Hepatocyte (in vitro differentiated cells): ENCODE measurements around the gene CLDN18. TPM values are rescaled to one million over a fixed set of nuclear protein-coding genes. Genes with fewer than 3 reads are reported as not detected.

ENCODE experiments used
- DNase-seq: peaks from one replicate; pipeline ENCODE4 v3.0.0-alpha.2; 2016; ENCODE audit warnings: low spot score
- H2AFZ ChIP-seq: fragments of 200-600 bp; sonication (generic); 2 replicates; pipeline ENCODE4 v1.6.0; 2016; ENCODE audit warnings: antibody characterized with exemption, mild to moderate bottlenecking
- H3K27ac ChIP-seq: fragments of 200-600 bp; sonication (generic); 2 replicates; pipeline ENCODE4 v1.5.1; 2016; ENCODE audit warnings: mild to moderate bottlenecking
- H3K27me3 ChIP-seq: fragments of 200-600 bp; sonication (generic); 2 replicates; pipeline ENCODE4 v1.6.1; 2016
- H3K36me3 ChIP-seq: fragments of 200-600 bp; sonication (generic); replicated peaks from 2 replicates; pipeline ENCODE4 v1.5.1; 2016; ENCODE audit warnings: low read depth; ENCODE audit not compliant: insufficient read depth
- H3K4me1 ChIP-seq: fragments of 200-600 bp; sonication (generic); 2 replicates; pipeline ENCODE4 v1.5.1; 2016; ENCODE audit warnings: mild to moderate bottlenecking, moderate library complexity; ENCODE audit not compliant: insufficient read depth
- H3K4me2 ChIP-seq: fragments of 200-600 bp; sonication (generic); 2 replicates; pipeline ENCODE4 v1.6.0; 2016
- H3K4me3 ChIP-seq: fragments of 200-600 bp; sonication (generic); 2 replicates; pipeline ENCODE4 v1.5.1; 2016; ENCODE audit warnings: mild to moderate bottlenecking
- H3K79me2 ChIP-seq: fragments of 200-600 bp; sonication (generic); 2 replicates; pipeline ENCODE4 v1.6.0; 2017; ENCODE audit warnings: mild to moderate bottlenecking
- H3K9me2 ChIP-seq: fragments of 200-600 bp; sonication (generic); replicated peaks from 2 replicates; pipeline ENCODE4 v1.6.0; 2017; ENCODE audit warnings: mild to moderate bottlenecking; ENCODE audit not compliant: insufficient read depth
- H3K9me3 ChIP-seq: fragments of 200-600 bp; sonication (generic); 2 replicates; pipeline ENCODE4 v1.5.1; 2016; ENCODE audit warnings: low read depth, mild to moderate bottlenecking
- H4K20me1 ChIP-seq: fragments of 200-600 bp; sonication (generic); 2 replicates; pipeline ENCODE4 v1.6.0; 2016; ENCODE audit warnings: mild to moderate bottlenecking; ENCODE audit not compliant: insufficient read depth, poor library complexity, severe bottlenecking
- CTCF ChIP-seq: fragments of 200-600 bp; sonication (generic); IDR thresholded peaks from 2 replicates; pipeline ENCODE4 v1.5.1; 2016; ENCODE audit warnings: antibody characterized with exemption, mild to moderate bottlenecking; ENCODE audit not compliant: poor library complexity
- EZH2 ChIP-seq: fragments of 200-600 bp; sonication (generic); IDR thresholded peaks from 2 replicates; pipeline ENCODE4 v1.6.1; 2016; ENCODE audit warnings: antibody characterized with exemption, mild to moderate bottlenecking, borderline replicate concordance
- EZH2phosphoT487 ChIP-seq: fragments of 200-600 bp; sonication (generic); IDR thresholded peaks from one replicate; pipeline ENCODE4 v1.6.1; 2018; ENCODE audit warnings: antibody characterized with exemption, mild to moderate bottlenecking, low read depth, moderate library complexity; ENCODE audit not compliant: unreplicated experiment, severe bottlenecking
- WGBS: methylation state at CpG from one replicate; pipeline ENCODE4 v1.1.6; 2016; ENCODE audit warnings: low lambda C conversion rate; ENCODE audit errors: missing lambda C conversion rate; 5-methylcytosine and 5-hydroxymethylcytosine counted together
- polyA plus RNA-seq: library from polyadenylated mRNA; unstranded; fragments of >200 nt; fragmentation: Nextera tagmentation; extraction: Ambion mirVana; gene quantifications from 2 replicates; pipeline ENCODE4 v1.2.1, GENCODE V29; 2016
- total RNA-seq: library from RNA; depleted of rRNA; stranded (reverse); fragments of >200 nt; gene quantifications from 2 replicates; pipeline ENCODE4 v1.2.3, GENCODE V29; 2014

CLDN18 gene
- total and polyA plus RNA-seq, 2 experiments from 2014 or later = 36.4 to 73.0 TPM

DNA sequence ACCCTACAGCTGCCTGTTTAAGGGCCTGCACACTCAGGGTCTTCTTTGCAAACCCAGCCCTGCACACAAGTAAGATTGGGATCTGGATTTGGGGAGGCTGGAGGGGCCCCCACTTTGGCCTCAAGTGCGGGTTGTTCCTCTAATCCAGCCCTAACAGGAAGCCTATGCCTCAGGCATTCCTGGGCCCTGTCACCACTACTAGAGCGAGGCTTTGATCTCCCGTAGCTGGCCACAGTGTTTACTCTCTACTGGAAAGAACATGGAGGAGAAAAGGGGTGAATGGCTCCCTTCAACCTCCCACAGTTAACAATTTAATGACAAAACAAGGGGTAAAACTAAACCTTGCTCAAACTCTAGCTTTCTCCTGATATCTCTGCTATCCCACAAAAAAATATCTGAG is 57.0 kb downstream of the CLDN18 start:
- Histone ChIP-seq H3K4me2 (no peak overlapping the region), H3K36me3 (no peaks in the 10 kb centered on the region), H3K4me1 (no peaks in the 10 kb centered on the region), H2AFZ (no peak overlapping the region), H3K27me3 (no peaks in the 10 kb centered on the region), H3K9me3 (no peaks in the 10 kb centered on the region), H3K4me3 (no peak overlapping the region), H4K20me1 (no peaks in the 10 kb centered on the region), H3K9me2 (no peaks in the 10 kb centered on the region), H3K79me2 (no peaks in the 10 kb centered on the region), H3K27ac (no peak overlapping the region)
- WGBS = 68% methylated on average over 3 of the region's 3 CpGs
- DNase-seq = no peak
- TF ChIP-seq EZH2phosphoT487 (no peak), EZH2 (no peak), CTCF (no peak)

DNA sequence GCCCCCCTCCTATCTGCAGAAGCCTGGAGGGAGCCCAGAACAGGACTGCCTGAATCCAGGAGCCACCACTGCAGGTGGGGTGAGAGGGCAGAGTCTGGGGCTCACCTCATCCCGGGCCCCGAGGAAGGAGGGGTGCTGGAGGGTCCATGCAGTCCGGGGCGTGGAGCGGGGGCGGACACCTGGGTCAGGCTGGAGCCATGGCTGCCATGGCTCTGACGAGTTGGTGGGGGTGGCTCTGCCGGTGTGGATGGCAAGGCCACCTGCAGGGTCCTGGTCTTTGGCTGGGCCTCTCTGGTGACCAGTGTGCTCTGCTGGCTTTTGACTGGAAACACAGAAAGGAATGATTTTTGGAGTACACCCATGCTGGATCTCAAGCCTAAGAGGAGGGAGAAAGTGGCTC is 58.1 kb downstream of the CLDN18 start:
- no peak for DNase-seq
- TF ChIP-seq EZH2phosphoT487 (no peak), CTCF (no peak), EZH2 (no peak)

GRCh38 chr3:138068579-138069174 is 58.7 kb downstream of the CLDN18 start:
- H3K4me1 ChIP-seq = no peaks in the 10 kb centered on the region
- no peak overlapping the region for H2AFZ ChIP-seq
- H3K9me2 ChIP-seq = no peaks in the 10 kb centered on the region
- no peak overlapping the region for H3K27ac ChIP-seq
- DNase-seq = peak; percentile 83
- TF ChIP-seq CTCF = peak; percentile 97
- TF ChIP-seq EZH2 = no peak
- TF ChIP-seq EZH2phosphoT487 = no peak
- no peaks in the 10 kb centered on the region for H3K79me2 ChIP-seq
- no peak overlapping the region for H3K4me3 ChIP-seq
- no peaks in the 10 kb centered on the region for H3K9me3 ChIP-seq
- H3K27me3 ChIP-seq = no peaks in the 10 kb centered on the region
- H3K4me2 ChIP-seq = no peak overlapping the region
- no peaks in the 10 kb centered on the region for H4K20me1 ChIP-seq
- no peaks in the 10 kb centered on the region for H3K36me3 ChIP-seq
- 28% methylated on average over 14 of the region's 14 CpGs for WGBS

More for the DNA sequence above, 58.1 kb downstream of the CLDN18 start:
- H3K9me2 ChIP-seq = no peaks in the 10 kb centered on the region
- no peaks in the 10 kb centered on the region for H4K20me1 ChIP-seq
- no peak overlapping the region for H3K4me2 ChIP-seq
- no peaks in the 10 kb centered on the region for H3K27me3 ChIP-seq
- H3K79me2 ChIP-seq = no peaks in the 10 kb centered on the region
- H3K9me3 ChIP-seq = no peaks in the 10 kb centered on the region
- no peak overlapping the region for H3K4me3 ChIP-seq
- WGBS = 94% methylated on average over 7 of the region's 8 CpGs
- H3K4me1 ChIP-seq = no peaks in the 10 kb centered on the region
- H3K36me3 ChIP-seq = no peaks in the 10 kb centered on the region
- H3K27ac ChIP-seq = no peak overlapping the region
- no peak overlapping the region for H2AFZ ChIP-seq

- H3K79me2 ChIP-seq = no peaks in the 10 kb centered on the region
- no peak for DNase-seq
- no peak overlapping the region for H2AFZ ChIP-seq
- H3K36me3 ChIP-seq = no peaks in the 10 kb centered on the region
- no peak overlapping the region for H3K27ac ChIP-seq
- no peak overlapping the region for H3K4me3 ChIP-seq
- H3K4me2 ChIP-seq = no peak overlapping the region
- H3K9me3 ChIP-seq = no peaks in the 10 kb centered on the region
- H4K20me1 ChIP-seq = no peaks in the 10 kb centered on the region
- H3K27me3 ChIP-seq = no peaks in the 10 kb centered on the region
- TF ChIP-seq EZH2phosphoT487 (no peak), EZH2 (no peak), CTCF (no peak)
- WGBS = 92% methylated on average over 4 of the region's 4 CpGs
- H3K9me2 ChIP-seq = no peaks in the 10 kb centered on the region
- H3K4me1 ChIP-seq = no peaks in the 10 kb centered on the region
Measured at GRCh38 chr3:138070006-138070405, 60.0 kb downstream of the CLDN18 start.
